H7 (cell line): ENCODE measurements around the gene PNPLA2. TPM values are rescaled to one million over a fixed set of nuclear protein-coding genes. Genes with fewer than 3 reads are reported as not detected.

Experiments used
- DNase-seq: peaks from one replicate; pipeline ENCODE4 v3.0.0; 2012
- H3K27me3 ChIP-seq: 2 replicates; pipeline ENCODE4 v1.6.0; 2011; ENCODE audit warnings: mild to moderate bottlenecking, low read length; ENCODE audit not compliant: control insufficient read depth, insufficient read depth
- H3K36me3 ChIP-seq: replicated peaks from 2 replicates; pipeline ENCODE4 v1.5.1; 2011; ENCODE audit warnings: low read length; ENCODE audit not compliant: control insufficient read depth, insufficient read depth
- H3K4me3 ChIP-seq: 2 replicates; pipeline ENCODE4 v1.5.1; 2011; ENCODE audit warnings: low read depth, mild to moderate bottlenecking, control low read depth, low read length, moderate library complexity; ENCODE audit not compliant: insufficient read depth
- total RNA-seq: library from RNA; depleted of rRNA; stranded (reverse); fragments of >200 nt; shearing (Covaris generic); gene quantifications from 2 replicates; pipeline ENCODE4 v1.2.3, GENCODE V29; 2014; rRNA removed

The PNPLA2 gene
- total RNA-seq, 1 experiment from 2014 or later, result 15.7 TPM

- no peaks in the 10 kb centered on the region for H3K27me3 ChIP-seq
- H3K4me3 ChIP-seq, result no peak overlapping the region
- no peak for DNase-seq
- peaks cover 2% of the 10 kb centered on the region for H3K36me3 ChIP-seq
Measured at GRCh38 chr11:873706-874105, 55.0 kb downstream of the PNPLA2 start.

Other genes starting within 250 kb of the PNPLA2 start
- 37.5 and 42.1 TPM in 2 replicates for gene PHRF1, start 242.4 kb upstream of the PNPLA2 start, total RNA-seq
- 13.6 and 14.6 TPM in 2 replicates for gene IRF7, start 203.0 kb upstream of the PNPLA2 start, total RNA-seq
- gene CDHR5, start 194.0 kb upstream of the PNPLA2 start, total RNA-seq, result not detected in 2 replicates
- not detected in 2 replicates for gene SCT, start 191.7 kb upstream of the PNPLA2 start, total RNA-seq
- gene DRD4, start 181.6 kb upstream of the PNPLA2 start, total RNA-seq, result 1.8 and 2.1 TPM in 2 replicates
- gene DEAF1, start 123.7 kb upstream of the PNPLA2 start, total RNA-seq, result 69.0 and 74.6 TPM in 2 replicates
- 27.0 and 36.0 TPM in 2 replicates for gene TMEM80, start 123.1 kb upstream of the PNPLA2 start, total RNA-seq
- 3.7 and 18.8 TPM in 2 replicates for gene EPS8L2, start 112.7 kb upstream of the PNPLA2 start, total RNA-seq
- 264 and 269 TPM in 2 replicates for gene TALDO1, start 71.5 kb upstream of the PNPLA2 start, total RNA-seq
- gene GATD1, start 41.4 kb upstream of the PNPLA2 start, total RNA-seq, result 48.7 and 54.6 TPM in 2 replicates
- gene CEND1, start 28.8 kb upstream of the PNPLA2 start, total RNA-seq, result 0.14 TPM in 1 of 2 replicates, not detected in the other
- 25.2 and 25.6 TPM in 2 replicates for gene SLC25A22, start 20.6 kb upstream of the PNPLA2 start, total RNA-seq
- 16.8 and 31.0 TPM in 2 replicates for gene PIDD1, start 13.7 kb upstream of the PNPLA2 start, total RNA-seq
- 786 and 794 TPM in 2 replicates for gene RPLP2, start 8.9 kb upstream of the PNPLA2 start, total RNA-seq
- gene CRACR2B, start 9.0 kb downstream of the PNPLA2 start, total RNA-seq, result 20.2 and 35.8 TPM in 2 replicates
- gene CD151, start 14.0 kb downstream of the PNPLA2 start, total RNA-seq, result 175 and 190 TPM in 2 replicates
- gene POLR2L, start 23.6 kb downstream of the PNPLA2 start, total RNA-seq, result 96.1 and 135 TPM in 2 replicates
- gene TSPAN4, start 23.9 kb downstream of the PNPLA2 start, total RNA-seq, result 101 and 117 TPM in 2 replicates
- gene CHID1, start 91.9 kb downstream of the PNPLA2 start, total RNA-seq, result 36.9 and 38.1 TPM in 2 replicates
- 36.1 and 46.8 TPM in 2 replicates for gene AP2A2, start 107.0 kb downstream of the PNPLA2 start, total RNA-seq
- gene MUC6, start 217.8 kb downstream of the PNPLA2 start, total RNA-seq, result not detected in 2 replicates